Liver (tissue), 3 donors: ENCODE results near the gene C8B.

Source experiments
- ATF3 ChIP-seq: IDR thresholded peaks from 2 replicates; pipeline ENCODE4 v1.6.1; 2016; ENCODE audit warnings: antibody characterized with exemption
- CTCF ChIP-seq: fragments of 150-350 bp; IDR thresholded peaks from 2 replicates; pipeline ENCODE4 v1.5.1; 2017; ENCODE audit warnings: improper control_type of control experiment, low read depth, low read length; ENCODE audit not compliant: missing input control
- RAD21 ChIP-seq, 2 donors: IDR thresholded peaks; 2 replicates each; pipeline ENCODE4 v1.6.1; 2016; ENCODE audit warnings: antibody characterized with exemption in 2 of 2, mild to moderate bottlenecking in 2 of 2
- SP1 ChIP-seq: IDR thresholded peaks from 2 replicates; pipeline ENCODE4 v1.6.1; 2018; ENCODE audit warnings: antibody characterized with exemption, mild to moderate bottlenecking
- YY1 ChIP-seq: IDR thresholded peaks from 2 replicates; pipeline ENCODE4 v1.6.1; 2016; ENCODE audit warnings: antibody characterized with exemption, mild to moderate bottlenecking
- ZBTB33 ChIP-seq: IDR thresholded peaks from 2 replicates; pipeline ENCODE4 v1.6.1; 2016; ENCODE audit warnings: antibody characterized with exemption
- donor health status: healthy.
- donor health status: healthy.

- TF ChIP-seq CTCF (no peak), SP1 (no peak), YY1 (no peak), ATF3 (no peak), RAD21 (IDR thresholded peaks at IDR 0.05) (no peak), ZBTB33 (no peak)
Observed at GRCh38 chr1:56954664-56955063, 11.2 kb downstream of the C8B start.
